ENCODE results near the gene NXPH4.

DNA sequence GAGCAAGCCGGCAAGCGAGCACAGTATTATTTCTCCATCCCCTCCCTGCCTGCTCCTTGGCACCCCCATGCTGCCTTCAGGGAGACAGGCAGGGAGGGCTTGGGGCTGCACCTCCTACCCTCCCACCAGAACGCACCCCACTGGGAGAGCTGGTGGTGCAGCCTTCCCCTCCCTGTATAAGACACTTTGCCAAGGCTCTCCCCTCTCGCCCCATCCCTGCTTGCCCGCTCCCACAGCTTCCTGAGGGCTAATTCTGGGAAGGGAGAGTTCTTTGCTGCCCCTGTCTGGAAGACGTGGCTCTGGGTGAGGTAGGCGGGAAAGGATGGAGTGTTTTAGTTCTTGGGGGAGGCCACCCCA is 3.9 kb upstream of the NXPH4 start:
- TF ChIP-seq POLR2A (IDR thresholded peaks at IDR 0.05) (no peak), CTCF (IDR thresholded peaks at IDR 0.05) (no peak), EP300 (IDR thresholded peaks at IDR 0.05) (no peak)
